HG02938 (cell line): Measurements from ENCODE around the gene SECISBP2L.
"Not testable (repeated sequence)": the region's sequence is repeated elsewhere in the genome, so short reads cannot be mapped to it uniquely, and the experiment has no call there.

ENCODE experiments used
- ATAC-seq: cut with Tn5 transposase; IDR thresholded peaks from one replicate; pipeline ENCODE4 v1.9.1; 2021; ENCODE audit warnings: mild to moderate bottlenecking, moderate library complexity; ENCODE audit not compliant: unreplicated experiment

SECISBP2L gene

GRCh38 chr15:49015896-49016295 lies 30.4 kb downstream of the SECISBP2L start:
- no peak for ATAC-seq

- no peak for ATAC-seq
Observed at GRCh38 chr15:48999314-48999713, 46.9 kb downstream of the SECISBP2L start.

GRCh38 chr15:48996276-48996675 lies 50.0 kb downstream of the SECISBP2L start:
- ATAC-seq: no peak

- no peak for ATAC-seq
Observed at GRCh38 chr15:48993380-48993779, 52.9 kb downstream of the SECISBP2L start.

- peak; percentile 88 for ATAC-seq
Observed at GRCh38 chr15:48992545-48992944, 53.7 kb downstream of the SECISBP2L start.

GRCh38 chr15:48992096-48992495 lies 54.1 kb downstream of the SECISBP2L start:
- ATAC-seq: no peak

GRCh38 chr15:48989170-48989569 lies 57.1 kb downstream of the SECISBP2L start:
- ATAC-seq: no peak

- ATAC-seq: no peak
Observed at GRCh38 chr15:48987142-48987541, 59.1 kb downstream of the SECISBP2L start.

- ATAC-seq: no peak
Observed at GRCh38 chr15:48986240-48986639, 60.0 kb downstream of the SECISBP2L start.

GRCh38 chr15:48985516-48985915 lies 60.7 kb downstream of the SECISBP2L start:
- ATAC-seq: no peak

GRCh38 chr15:48984811-48985352 lies 61.4 kb downstream of the SECISBP2L start:
- no peak for ATAC-seq

GRCh38 chr15:48984021-48984710 lies 62.1 kb downstream of the SECISBP2L start:
- no peak for ATAC-seq

- ATAC-seq: no peak
Observed at GRCh38 chr15:48983300-48983699, 62.9 kb downstream of the SECISBP2L start.

- no peak for ATAC-seq
Observed at GRCh38 chr15:48981941-48982340, 64.3 kb downstream of the SECISBP2L start.

GRCh38 chr15:48978638-48979037 lies 67.6 kb downstream of the SECISBP2L start:
- ATAC-seq: no peak

GRCh38 chr15:48976444-48977088 lies 69.7 kb downstream of the SECISBP2L start:
- no peak for ATAC-seq

- ATAC-seq: peak; percentile 74
Observed at GRCh38 chr15:48975472-48976419, 70.5 kb downstream of the SECISBP2L start.

GRCh38 chr15:48974882-48975281 lies 71.4 kb downstream of the SECISBP2L start:
- ATAC-seq: no peak

GRCh38 chr15:48972750-48973503 lies 73.3 kb downstream of the SECISBP2L start:
- no peak for ATAC-seq

- ATAC-seq: not testable (repeated sequence)
Observed at GRCh38 chr15:48970926-48971325, 75.3 kb downstream of the SECISBP2L start.
